Mesendoderm (in vitro differentiated cells): Measurements from ENCODE around the gene OPTN. TPM values are rescaled to one million over a fixed set of nuclear protein-coding genes. Genes with fewer than 3 reads are reported as not detected.
"Not testable (repeated sequence)": the region's sequence is repeated elsewhere in the genome, so short reads cannot be mapped to it uniquely, and the experiment has no call there.

Source experiments
- DNase-seq: peaks from one replicate; pipeline ENCODE4 v3.0.0; 2013
- H2AK5ac ChIP-seq: 2 replicates; pipeline ENCODE4 v1.6.1; 2013; ENCODE audit warnings: low read length, inconsistent platforms
- H2BK120ac ChIP-seq: 2 replicates; pipeline ENCODE4 v1.6.1; 2013; ENCODE audit warnings: low read depth, mild to moderate bottlenecking, low read length, moderate library complexity, mixed read lengths
- H2BK15ac ChIP-seq: replicated peaks from 2 replicates; pipeline ENCODE4 v1.6.1; 2013; ENCODE audit warnings: low read depth, mild to moderate bottlenecking, moderate library complexity
- H2BK5ac ChIP-seq: 2 replicates; pipeline ENCODE4 v1.6.1; 2013; ENCODE audit warnings: low read length, inconsistent platforms
- H3K18ac ChIP-seq: 2 replicates; pipeline ENCODE4 v1.6.1; 2013; ENCODE audit warnings: mild to moderate bottlenecking, low read length, mixed read lengths
- H3K23ac ChIP-seq: one replicate; pipeline ENCODE4 v1.6.1; 2013; ENCODE audit warnings: low read length
- H3K27ac ChIP-seq: 2 replicates; pipeline ENCODE4 v1.5.1; 2013; ENCODE audit warnings: low read depth, mild to moderate bottlenecking, inconsistent platforms, low read length, moderate library complexity
- H3K27me3 ChIP-seq: 2 replicates; pipeline ENCODE4 v1.6.1; 2013; ENCODE audit warnings: low read length, control low read depth, mild to moderate bottlenecking, inconsistent platforms; ENCODE audit not compliant: insufficient read depth, poor library complexity
- H3K36me3 ChIP-seq: 2 replicates; pipeline ENCODE4 v1.6.1; 2013; ENCODE audit warnings: low read length, inconsistent platforms; ENCODE audit not compliant: control insufficient read depth, insufficient read depth
- H3K4ac ChIP-seq: one replicate; pipeline ENCODE4 v1.6.1; 2013; ENCODE audit warnings: low read depth, mild to moderate bottlenecking, low read length, moderate library complexity
- H3K4me1 ChIP-seq: 2 replicates; pipeline ENCODE4 v1.6.1; 2013; ENCODE audit warnings: low read depth, low read length, inconsistent platforms; ENCODE audit not compliant: control insufficient read depth
- H3K4me2 ChIP-seq: 2 replicates; pipeline ENCODE4 v1.6.1; 2013; ENCODE audit warnings: low read length
- H3K4me3 ChIP-seq: 2 replicates; pipeline ENCODE4 v1.5.1; 2013; ENCODE audit warnings: mild to moderate bottlenecking, low read length
- H3K56ac ChIP-seq: one replicate; pipeline ENCODE4 v1.6.1; 2013; ENCODE audit warnings: low read length
- H3K79me1 ChIP-seq: 2 replicates; pipeline ENCODE4 v1.6.1; 2013; ENCODE audit warnings: low read length, inconsistent platforms
- H3K79me2 ChIP-seq: 2 replicates; pipeline ENCODE4 v1.6.1; 2013; ENCODE audit warnings: mild to moderate bottlenecking, low read length; ENCODE audit not compliant: control insufficient read depth, insufficient read depth
- H3K9ac ChIP-seq: 2 replicates; pipeline ENCODE4 v1.6.1; 2013; ENCODE audit warnings: low read length, inconsistent platforms
- H4K5ac ChIP-seq: one replicate; pipeline ENCODE4 v1.6.1; 2013; ENCODE audit warnings: low read length
- H4K8ac ChIP-seq: one replicate; pipeline ENCODE4 v1.6.1; 2013; ENCODE audit warnings: low read depth, mild to moderate bottlenecking, control low read depth, low read length, moderate library complexity
- WGBS: extraction: QIAGEN DNeasy Blood & Tissue Kit; methylation state at CpG from one replicate; pipeline ENCODE4 v1.1.7; 2013; ENCODE audit warnings: low lambda C conversion rate, missing lambda C conversion rate; ENCODE audit not compliant: insufficient coverage; ENCODE audit errors: extremely low coverage; 5-methylcytosine and 5-hydroxymethylcytosine counted together
- polyA plus RNA-seq, 2 experiments: library from polyadenylated mRNA; stranded (reverse); fragments of 200-250 nt; gene quantifications; one replicate each; pipeline ENCODE4 v1.2.3, GENCODE V29; 2013

The OPTN gene
- 3.7 TPM for polyA plus RNA-seq (2013, experiment 1 of 2)
- polyA plus RNA-seq (2013, experiment 2 of 2) = 3.6 TPM

DNA sequence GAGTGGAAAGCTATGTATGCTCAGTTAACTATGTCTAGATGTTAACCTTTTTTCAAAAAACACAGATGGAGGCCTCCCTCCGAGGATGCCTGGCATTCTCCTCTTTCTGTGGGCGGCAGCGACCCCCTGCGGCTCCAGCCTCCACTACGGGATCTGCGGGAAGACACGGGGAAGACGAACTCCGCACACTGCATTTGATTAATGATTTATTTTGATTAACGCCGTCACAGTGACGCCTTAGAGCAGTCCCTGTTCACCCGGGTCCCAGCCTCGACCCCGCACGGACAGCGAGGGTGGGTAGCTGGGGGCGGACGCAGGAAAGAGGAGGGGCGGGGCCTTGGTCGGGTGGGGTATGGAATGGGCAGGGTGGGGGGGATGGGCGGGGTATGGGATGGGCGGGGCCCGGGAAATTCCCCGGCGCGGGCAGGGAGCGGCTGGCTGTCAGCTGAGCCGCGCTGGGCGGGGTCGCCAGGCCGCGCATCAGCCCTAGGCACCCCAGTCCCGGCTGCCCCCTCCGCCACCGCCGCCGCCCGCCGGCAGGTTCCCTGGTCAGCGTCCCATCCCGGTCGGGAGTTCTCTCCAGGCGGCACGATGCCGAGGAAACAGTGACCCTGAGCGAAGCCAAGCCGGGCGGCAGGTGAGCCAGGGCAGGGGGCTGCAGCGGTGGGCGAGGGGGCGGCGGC, at the start of gene OPTN:
Gene OPTN, plus strand, starts transcription at position 498 of the 683 bp plus-strand sequence. CDS start 8,960 bp downstream, outside the sequence.
- Histone ChIP-seq H3K4me1 (no peaks in the 10 kb centered on the region), H3K4ac (peak within 1 kb of the TSS; percentile 37), H3K56ac (peak within 1 kb of the TSS; percentile 86), H3K4me3 (peak within 1 kb of the TSS; percentile 47), H4K8ac (no peak within 1 kb of the TSS), H2BK5ac (no peak within 1 kb of the TSS), H3K18ac (peak within 1 kb of the TSS; percentile 46), H3K79me2 (no peaks in the 10 kb centered on the region), H3K27ac (no peak within 1 kb of the TSS), H4K5ac (no peak within 1 kb of the TSS), H3K36me3 (no peaks in the 10 kb centered on the region), H3K79me1 (no peaks in the 10 kb centered on the region), H3K9ac (peak within 1 kb of the TSS; percentile 67), H3K4me2 (peak within 1 kb of the TSS; percentile 56), H3K27me3 (no peaks in the 10 kb centered on the region), H2AK5ac (no peak within 1 kb of the TSS), H2BK15ac (no peak within 1 kb of the TSS), H2BK120ac (no peak within 1 kb of the TSS), H3K23ac (no peak within 1 kb of the TSS)
- DNase-seq = peak; percentile 85
- no CpG with 5 or more reads among the region's 54 CpGs for WGBS

GRCh38 chr10:13051126-13051694, 48.8 kb upstream of the OPTN start:
- no peak overlapping the region for H2BK5ac ChIP-seq
- H2BK120ac ChIP-seq = no peak overlapping the region
- H3K23ac ChIP-seq = no peak overlapping the region
- no peaks in the 10 kb centered on the region for H3K36me3 ChIP-seq
- H2AK5ac ChIP-seq = no peak overlapping the region
- H3K27me3 ChIP-seq = no peaks in the 10 kb centered on the region
- no peak overlapping the region for H4K8ac ChIP-seq
- H3K4ac ChIP-seq = no peak overlapping the region
- DNase-seq = no peak
- no CpG with 5 or more reads among the region's 7 CpGs for WGBS
- no peaks in the 10 kb centered on the region for H3K79me1 ChIP-seq
- no peaks in the 10 kb centered on the region for H3K79me2 ChIP-seq
- no peak overlapping the region for H3K56ac ChIP-seq
- no peak overlapping the region for H4K5ac ChIP-seq
- no peak overlapping the region for H3K4me3 ChIP-seq
- no peak overlapping the region for H3K4me2 ChIP-seq
- H3K18ac ChIP-seq = no peak overlapping the region
- H3K4me1 ChIP-seq = peaks cover 7% of the 10 kb centered on the region
- no peak overlapping the region for H3K27ac ChIP-seq
- H3K9ac ChIP-seq = no peak overlapping the region
- no peak overlapping the region for H2BK15ac ChIP-seq

DNA sequence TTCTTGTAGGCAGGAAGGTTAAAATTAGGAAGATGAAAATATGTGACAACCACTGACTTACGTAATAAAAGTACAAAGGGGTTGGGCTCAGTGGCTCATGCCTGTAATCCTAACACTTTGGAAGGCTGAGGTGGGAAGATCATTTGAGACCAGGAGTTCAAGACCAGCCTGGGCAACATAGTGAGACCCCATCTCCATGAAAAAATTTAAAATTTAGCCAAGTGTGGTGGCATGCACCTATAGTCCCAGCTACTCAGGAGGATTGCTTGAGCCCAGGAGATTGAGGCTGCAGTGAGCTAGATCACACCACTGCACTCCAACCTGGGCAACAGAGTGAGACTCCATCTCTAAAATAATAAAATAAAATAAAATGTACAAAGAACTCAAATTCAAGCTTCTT, 46.8 kb upstream of the OPTN start:
- not testable (repeated sequence) for H3K4ac ChIP-seq, H3K23ac ChIP-seq, H3K27ac ChIP-seq, H2AK5ac ChIP-seq, H2BK15ac ChIP-seq, H3K4me3 ChIP-seq, H3K4me1 ChIP-seq, H2BK5ac ChIP-seq, H4K5ac ChIP-seq, H4K8ac ChIP-seq, H2BK120ac ChIP-seq, H3K36me3 ChIP-seq, DNase-seq, H3K56ac ChIP-seq, H3K18ac ChIP-seq, H3K79me1 ChIP-seq, H3K27me3 ChIP-seq, H3K9ac ChIP-seq, H3K79me2 ChIP-seq, H3K4me2 ChIP-seq
- WGBS = no CpG with 5 or more reads among the region's 1 CpG

GRCh38 chr10:13053794-13054462, 46.0 kb upstream of the OPTN start:
- Histone ChIP-seq H3K79me2 (no peaks in the 10 kb centered on the region), H3K9ac (no peak overlapping the region), H4K8ac (no peak overlapping the region), H2BK5ac (no peak overlapping the region), H3K79me1 (no peaks in the 10 kb centered on the region), H3K23ac (no peak overlapping the region), H3K27me3 (no peaks in the 10 kb centered on the region), H4K5ac (no peak overlapping the region), H3K27ac (no peak overlapping the region), H3K36me3 (no peaks in the 10 kb centered on the region), H2BK120ac (no peak overlapping the region), H3K4ac (no peak overlapping the region), H3K56ac (no peak overlapping the region), H2AK5ac (no peak overlapping the region), H3K4me1 (peaks cover 7% of the 10 kb centered on the region), H2BK15ac (no peak overlapping the region), H3K18ac (no peak overlapping the region), H3K4me2 (no peak overlapping the region), H3K4me3 (no peak overlapping the region)
- peak; percentile 40 for DNase-seq
- WGBS = no CpG with 5 or more reads among the region's 7 CpGs

DNA sequence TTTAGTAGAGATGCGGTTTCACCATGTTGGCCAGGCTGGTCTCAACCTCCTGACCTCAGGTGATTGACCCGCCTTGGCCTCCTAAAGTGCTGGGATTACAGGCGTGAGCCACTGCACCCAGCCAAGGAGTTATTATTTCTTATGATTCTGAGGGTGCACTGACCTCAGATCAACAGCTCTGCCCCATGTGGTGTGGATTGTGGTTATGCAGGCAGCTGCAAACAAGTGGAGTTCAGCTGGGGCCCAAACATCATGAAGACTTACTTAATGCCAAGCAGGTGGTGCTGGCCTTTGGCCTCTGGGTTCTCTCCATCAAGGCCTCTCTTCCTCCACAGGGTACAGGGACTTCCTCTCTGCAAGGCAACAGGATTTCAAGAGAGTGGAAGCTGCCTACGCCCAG, 45.1 kb upstream of the OPTN start:
- Histone ChIP-seq H4K8ac (no peak overlapping the region), H2BK15ac (no peak overlapping the region), H3K4me3 (no peak overlapping the region), H3K18ac (no peak overlapping the region), H3K79me2 (no peaks in the 10 kb centered on the region), H3K27me3 (no peaks in the 10 kb centered on the region), H3K36me3 (no peaks in the 10 kb centered on the region), H3K79me1 (no peaks in the 10 kb centered on the region), H2BK5ac (no peak overlapping the region), H3K4me2 (no peak overlapping the region), H3K4ac (no peak overlapping the region), H3K23ac (no peak overlapping the region), H4K5ac (no peak overlapping the region), H2AK5ac (no peak overlapping the region), H2BK120ac (no peak overlapping the region), H3K27ac (no peak overlapping the region), H3K56ac (no peak overlapping the region), H3K9ac (no peak overlapping the region), H3K4me1 (peaks cover 4% of the 10 kb centered on the region)
- no CpG with 5 or more reads among the region's 4 CpGs for WGBS
- no peak for DNase-seq
